22Rv1 (cell line): ENCODE measurements around the gene PIK3CD.
"Not testable (repeated sequence)": the region's sequence is repeated elsewhere in the genome, so short reads cannot be mapped to it uniquely, and the experiment has no call there.

Experiments
- H3K27ac ChIP-seq: fragments of 450-650 bp; 2 replicates; pipeline ENCODE4 v1.5.1; 2017
- ZFX ChIP-seq: fragments of 450-650 bp; IDR thresholded peaks from 2 replicates; pipeline ENCODE4 v1.6.1; 2017; ENCODE audit warnings: antibody characterized with exemption, borderline replicate concordance
- TF ChIP-seq, protein P1 (sequence below): fragments of 450-650 bp; IDR thresholded peaks from 2 replicates; pipeline ENCODE4 v1.5.1; 2017; ENCODE audit warnings: mild to moderate bottlenecking

PIK3CD gene

DNA sequence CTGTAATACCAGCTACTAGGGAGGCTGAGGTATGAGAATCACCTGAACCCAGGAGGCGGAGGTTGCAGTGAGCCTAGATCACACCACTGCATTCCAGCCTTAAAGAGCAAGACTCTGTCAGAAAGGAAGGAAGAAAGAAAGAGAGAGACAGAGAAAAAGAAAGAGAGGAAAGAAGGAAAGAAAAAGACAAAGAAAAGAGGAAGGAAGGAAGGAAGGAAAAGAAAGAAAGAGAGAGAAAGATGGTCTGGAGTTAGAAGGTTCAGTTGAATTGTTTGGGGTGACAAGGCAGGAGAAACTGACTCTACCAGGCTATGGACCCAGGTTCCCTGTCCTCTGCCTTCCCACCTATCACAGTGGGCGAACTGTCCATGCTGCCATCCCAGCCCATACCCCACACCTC is 27.4 kb upstream of the PIK3CD start:
- TF ChIP-seq ZFX: no peak
- TF ChIP-seq, protein P1, sequence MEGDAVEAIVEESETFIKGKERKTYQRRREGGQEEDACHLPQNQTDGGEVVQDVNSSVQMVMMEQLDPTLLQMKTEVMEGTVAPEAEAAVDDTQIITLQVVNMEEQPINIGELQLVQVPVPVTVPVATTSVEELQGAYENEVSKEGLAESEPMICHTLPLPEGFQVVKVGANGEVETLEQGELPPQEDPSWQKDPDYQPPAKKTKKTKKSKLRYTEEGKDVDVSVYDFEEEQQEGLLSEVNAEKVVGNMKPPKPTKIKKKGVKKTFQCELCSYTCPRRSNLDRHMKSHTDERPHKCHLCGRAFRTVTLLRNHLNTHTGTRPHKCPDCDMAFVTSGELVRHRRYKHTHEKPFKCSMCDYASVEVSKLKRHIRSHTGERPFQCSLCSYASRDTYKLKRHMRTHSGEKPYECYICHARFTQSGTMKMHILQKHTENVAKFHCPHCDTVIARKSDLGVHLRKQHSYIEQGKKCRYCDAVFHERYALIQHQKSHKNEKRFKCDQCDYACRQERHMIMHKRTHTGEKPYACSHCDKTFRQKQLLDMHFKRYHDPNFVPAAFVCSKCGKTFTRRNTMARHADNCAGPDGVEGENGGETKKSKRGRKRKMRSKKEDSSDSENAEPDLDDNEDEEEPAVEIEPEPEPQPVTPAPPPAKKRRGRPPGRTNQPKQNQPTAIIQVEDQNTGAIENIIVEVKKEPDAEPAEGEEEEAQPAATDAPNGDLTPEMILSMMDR: no peak
- H3K27ac ChIP-seq: no peak overlapping the region

GRCh38 chr1:9625030-9625429 is 26.5 kb upstream of the PIK3CD start:
- H3K27ac ChIP-seq: not testable (repeated sequence)

GRCh38 chr1:9626201-9626608 is 25.3 kb upstream of the PIK3CD start:
- TF ChIP-seq ZFX: no peak
- TF ChIP-seq, protein P1: no peak
- H3K27ac ChIP-seq: no peak overlapping the region

GRCh38 chr1:9628541-9629444 is 22.7 kb upstream of the PIK3CD start:
- no peak for TF ChIP-seq ZFX
- TF ChIP-seq, protein P1: no peak
- no peak overlapping the region for H3K27ac ChIP-seq

DNA sequence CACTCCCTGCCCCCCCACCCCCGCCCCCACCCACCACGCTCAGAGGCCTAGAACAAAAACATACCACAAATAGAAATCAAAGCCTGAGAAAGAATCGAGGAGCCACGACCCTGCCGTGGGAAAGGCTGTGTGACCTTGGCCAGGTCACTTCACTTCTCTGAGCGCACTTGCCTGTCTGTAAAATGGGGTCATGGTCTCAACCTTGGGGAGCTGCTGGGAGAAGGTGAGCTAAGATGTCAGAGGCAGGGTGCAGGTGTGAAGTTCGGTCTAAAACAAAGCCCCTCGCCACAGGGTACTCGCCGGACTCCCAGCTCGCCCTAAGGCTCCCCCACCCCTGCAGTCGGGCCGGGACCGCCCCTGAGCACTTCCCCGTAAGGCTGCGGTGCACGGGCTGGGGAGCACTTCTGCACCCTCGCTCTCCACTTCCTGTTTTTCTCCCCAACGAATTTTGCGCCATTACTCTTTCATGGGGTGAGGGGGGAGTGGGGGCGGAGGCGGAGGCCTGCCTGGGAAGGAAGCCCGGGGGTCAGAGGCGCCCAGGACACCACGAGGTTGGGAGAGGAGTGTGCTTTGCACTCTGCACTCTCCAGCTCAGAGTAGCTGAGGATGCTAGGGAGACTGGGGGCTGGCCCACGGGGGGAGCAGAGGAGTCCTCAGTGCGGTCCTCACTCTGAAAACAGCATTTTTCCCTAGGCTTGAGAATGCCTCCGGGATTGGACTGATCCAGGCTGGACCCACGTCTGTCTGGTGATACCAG is 21.9 kb upstream of the PIK3CD start:
- no peak overlapping the region for H3K27ac ChIP-seq
- TF ChIP-seq, protein P1: no peak
- no peak for TF ChIP-seq ZFX

DNA sequence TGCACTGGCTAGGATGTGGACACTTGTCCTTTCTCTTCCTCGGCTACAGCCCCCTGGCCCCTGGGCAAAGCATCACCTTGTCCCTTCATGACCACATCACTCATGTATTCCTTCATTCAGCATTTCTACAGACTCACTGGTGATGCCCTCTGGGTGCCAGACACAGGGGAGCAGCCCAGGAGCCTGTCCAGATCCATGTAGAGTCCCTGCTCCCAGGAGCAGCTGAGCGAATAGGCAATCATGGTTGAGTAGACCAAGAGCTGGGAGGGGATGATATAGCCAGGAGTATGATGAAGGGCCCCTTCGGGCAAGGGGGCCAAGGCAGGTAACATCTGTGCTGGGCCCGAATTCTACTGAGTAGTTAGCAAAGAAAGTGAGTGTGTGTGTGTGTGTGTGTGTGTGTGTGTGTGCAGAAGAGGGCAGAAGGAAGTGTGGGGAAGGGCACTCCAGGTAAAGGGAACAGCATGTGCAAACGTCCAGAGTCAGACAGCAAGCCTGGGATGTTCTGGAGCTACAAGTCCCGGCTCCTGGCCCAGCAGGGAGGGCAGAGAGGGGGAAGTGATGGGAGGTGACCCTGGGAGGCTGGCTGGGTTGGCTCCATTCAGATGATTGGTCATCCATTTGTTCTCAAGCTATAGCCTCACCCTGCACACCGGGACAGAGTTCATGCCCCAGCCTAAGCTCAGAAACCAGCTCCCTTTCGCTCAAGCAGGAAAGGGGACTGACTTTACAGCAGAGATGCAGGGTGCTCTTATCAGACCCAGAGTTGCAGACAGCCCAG is 21.0 kb upstream of the PIK3CD start:
- TF ChIP-seq, protein P1: no peak
- TF ChIP-seq ZFX: no peak
- no peak overlapping the region for H3K27ac ChIP-seq

- TF ChIP-seq, protein P1: no peak
- no peak for TF ChIP-seq ZFX
- no peak overlapping the region for H3K27ac ChIP-seq
These were observed 19.9 kb upstream of the PIK3CD start for GRCh38 chr1:9631613-9632012.
